Mononuclear cell (primary cell): ENCODE measurements around the gene RFX5. TPM values are rescaled to one million over a fixed set of nuclear protein-coding genes. Genes with fewer than 3 reads are reported as not detected.
"Not testable (repeated sequence)": the region's sequence is repeated elsewhere in the genome, so short reads cannot be mapped to it uniquely, and the experiment has no call there.

Source experiments
- H3K27me3 ChIP-seq: 2 replicates; pipeline ENCODE4 v1.6.0; 2011; ENCODE audit warnings: low read length, control low read depth; ENCODE audit not compliant: insufficient read depth
- H3K4me1 ChIP-seq: 2 replicates; pipeline ENCODE4 v1.5.1; 2011; ENCODE audit warnings: mild to moderate bottlenecking, low read length, control low read depth; ENCODE audit not compliant: insufficient read depth
- H3K4me3 ChIP-seq: 2 replicates; pipeline ENCODE4 v1.5.1; 2011; ENCODE audit warnings: mild to moderate bottlenecking, low read length, moderate library complexity
- H3K9me3 ChIP-seq: 2 replicates; pipeline ENCODE4 v1.5.1; 2011; ENCODE audit warnings: low read depth, mild to moderate bottlenecking, control low read depth, low read length
- total RNA-seq: library from RNA; depleted of rRNA; stranded (reverse); fragments of >200 nt; gene quantifications from one replicate; pipeline ENCODE4 v1.2.3, GENCODE V29; 2012

The RFX5 gene
- total RNA-seq, 1 donor = 45.7 TPM

GRCh38 chr1:151369302-151369610, 22.2 kb upstream of the RFX5 start:
- Histone ChIP-seq H3K4me1 (peaks cover 14% of the 10 kb centered on the region), H3K27me3 (no peaks in the 10 kb centered on the region), H3K9me3 (no peaks in the 10 kb centered on the region), H3K4me3 (no peak overlapping the region)

DNA sequence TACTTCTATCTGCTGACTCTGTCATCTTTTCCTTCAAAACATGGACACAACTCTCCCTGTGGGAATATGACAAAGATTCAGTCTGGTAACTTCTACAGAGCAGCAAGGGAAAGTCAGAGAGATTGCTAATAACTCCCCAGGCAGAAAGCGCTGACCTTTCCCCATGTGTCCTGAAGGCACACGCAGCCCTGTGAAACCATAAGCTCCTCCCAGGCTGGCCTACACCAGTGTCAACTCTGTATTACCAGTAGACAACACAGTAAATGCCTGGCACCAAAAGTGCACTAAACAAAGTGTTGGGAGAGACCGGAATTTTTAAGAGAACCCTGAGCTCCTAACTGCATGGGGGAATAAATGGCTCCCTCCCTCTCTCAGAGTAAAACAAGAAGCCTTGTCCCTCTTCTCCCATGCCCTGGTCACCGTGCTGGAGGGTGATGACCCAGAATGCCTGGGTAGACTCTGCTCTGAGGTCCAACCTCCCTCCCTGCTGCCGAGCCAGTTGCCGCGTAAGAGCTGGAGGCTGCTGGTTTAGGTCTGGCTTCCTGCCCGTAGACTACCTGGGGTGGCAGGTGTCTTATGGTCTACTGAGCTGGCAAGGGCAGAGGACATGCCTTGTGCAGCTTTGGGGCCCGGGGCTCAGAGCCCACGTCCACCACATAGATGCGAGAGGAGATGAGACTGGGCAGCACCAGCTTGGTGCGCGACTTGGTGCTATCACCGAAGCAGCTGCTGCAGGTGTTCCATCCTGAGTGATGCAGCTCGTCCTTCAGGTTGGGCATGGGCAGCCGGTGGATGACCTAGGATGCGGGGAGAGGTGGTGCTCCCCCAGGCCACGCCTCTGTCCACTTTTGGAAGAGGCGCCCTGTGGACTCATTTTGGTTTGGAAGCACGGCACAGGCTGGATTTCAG, 21.6 kb upstream of the RFX5 start:
- Histone ChIP-seq H3K27me3 (no peaks in the 10 kb centered on the region), H3K4me3 (no peak overlapping the region), H3K9me3 (no peaks in the 10 kb centered on the region), H3K4me1 (peaks cover 14% of the 10 kb centered on the region)

DNA sequence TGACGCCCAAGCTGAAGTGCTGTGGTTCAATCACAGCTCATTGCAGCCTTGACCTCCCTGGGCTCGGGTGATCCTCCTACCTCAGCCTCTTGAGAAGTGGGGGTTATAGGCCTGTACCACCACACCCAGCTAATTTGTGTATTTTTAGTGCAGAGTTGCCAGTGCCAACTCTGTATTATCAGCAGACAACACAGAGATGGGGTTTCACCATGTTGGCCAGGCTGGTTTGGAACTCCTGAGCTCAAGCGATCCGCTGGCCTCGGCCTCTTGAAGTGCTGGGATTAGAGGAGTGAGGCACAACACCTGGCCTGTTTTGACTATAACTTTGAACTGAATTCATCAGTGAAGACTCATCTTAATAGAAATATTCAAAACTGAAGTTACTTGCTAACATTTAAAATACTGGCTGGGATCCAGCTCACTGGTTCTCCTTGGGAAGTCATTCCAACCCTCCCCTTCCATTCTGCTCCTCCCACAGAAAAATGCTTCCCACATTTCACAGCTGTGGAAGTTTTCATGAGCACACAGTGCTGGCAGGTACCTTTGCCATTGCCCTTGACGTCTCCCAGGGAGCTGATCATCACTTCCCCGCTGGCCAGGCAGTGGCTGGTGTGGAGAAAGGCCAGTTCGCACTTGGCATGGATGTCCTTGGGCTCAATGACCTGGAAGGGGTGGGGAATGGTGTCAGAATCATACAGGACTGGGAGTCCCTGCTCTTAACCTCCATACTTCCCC, 20.8 kb upstream of the RFX5 start:
- Histone ChIP-seq H3K4me3 (no peak overlapping the region), H3K27me3 (no peaks in the 10 kb centered on the region), H3K4me1 (peaks cover 14% of the 10 kb centered on the region), H3K9me3 (no peaks in the 10 kb centered on the region)

GRCh38 chr1:151364996-151365395, 17.9 kb upstream of the RFX5 start:
- H3K4me1 ChIP-seq = peaks cover 8% of the 10 kb centered on the region
- H3K4me3 ChIP-seq = no peak overlapping the region

GRCh38 chr1:151362308-151363155, 15.5 kb upstream of the RFX5 start:
- no peak overlapping the region for H3K4me3 ChIP-seq
- no peaks in the 10 kb centered on the region for H3K4me1 ChIP-seq
- no peaks in the 10 kb centered on the region for H3K9me3 ChIP-seq
- no peaks in the 10 kb centered on the region for H3K27me3 ChIP-seq

More at GRCh38 chr1:151364996-151365395, 17.9 kb upstream of the RFX5 start:
- Histone ChIP-seq H3K27me3 (no peaks in the 10 kb centered on the region), H3K9me3 (no peaks in the 10 kb centered on the region)

GRCh38 chr1:151361883-151362282, 14.8 kb upstream of the RFX5 start:
- Histone ChIP-seq H3K27me3 (no peaks in the 10 kb centered on the region), H3K4me1 (no peaks in the 10 kb centered on the region), H3K4me3 (no peak overlapping the region), H3K9me3 (no peaks in the 10 kb centered on the region)

- Histone ChIP-seq H3K9me3 (no peaks in the 10 kb centered on the region), H3K4me3 (no peak overlapping the region), H3K27me3 (no peaks in the 10 kb centered on the region), H3K4me1 (no peaks in the 10 kb centered on the region)
Measured at GRCh38 chr1:151356696-151357095, 9.6 kb upstream of the RFX5 start.

- H3K4me3 ChIP-seq = no peak overlapping the region
- no peaks in the 10 kb centered on the region for H3K9me3 ChIP-seq
Measured at GRCh38 chr1:151352021-151352718, 5.1 kb upstream of the RFX5 start.

GRCh38 chr1:151350323-151350722, 3.3 kb upstream of the RFX5 start:
- H3K4me3 ChIP-seq, H3K9me3 ChIP-seq, H3K27me3 ChIP-seq: not testable (repeated sequence)
- peaks cover 21% of the 10 kb centered on the region for H3K4me1 ChIP-seq

More at GRCh38 chr1:151352021-151352718, 5.1 kb upstream of the RFX5 start:
- no peaks in the 10 kb centered on the region for H3K27me3 ChIP-seq
- peaks cover 8% of the 10 kb centered on the region for H3K4me1 ChIP-seq

GRCh38 chr1:151347523-151348246, 633 bp upstream of the RFX5 start:
- Histone ChIP-seq H3K4me3 (peak overlapping the region; percentile 77), H3K9me3 (no peaks in the 10 kb centered on the region), H3K4me1 (peaks cover 26% of the 10 kb centered on the region), H3K27me3 (no peaks in the 10 kb centered on the region)

DNA sequence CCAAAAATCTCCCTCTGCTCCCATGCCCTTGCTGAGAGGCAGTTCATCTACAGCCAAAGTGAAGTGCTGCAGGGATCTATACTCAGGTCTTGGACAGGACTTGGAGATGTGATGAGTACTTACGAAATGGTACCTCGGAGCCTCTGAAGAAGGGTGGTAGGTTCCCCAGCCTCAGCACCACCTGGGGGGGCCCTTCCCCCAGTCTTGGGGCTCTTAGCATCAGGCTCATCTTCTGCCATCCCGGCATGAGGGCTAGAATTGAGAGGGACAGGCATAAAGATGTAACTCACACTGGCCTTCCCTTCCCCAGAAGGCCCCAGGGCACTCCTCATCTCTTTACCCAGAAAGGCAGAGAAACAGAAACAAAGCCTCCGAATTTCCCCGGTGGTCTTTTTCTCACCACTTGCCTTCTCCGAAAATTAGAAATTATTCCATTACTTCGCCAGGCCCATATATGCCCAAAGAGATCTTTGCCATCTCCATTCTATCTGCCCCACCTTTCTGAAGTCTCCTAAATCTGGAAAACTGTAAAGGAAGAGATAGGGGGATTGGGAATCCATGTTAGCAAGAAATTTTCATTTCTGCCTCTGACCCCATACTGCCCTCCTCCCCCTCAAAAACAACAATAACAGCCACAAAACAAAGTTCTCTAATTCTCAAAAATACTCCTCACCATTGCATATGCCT, 827 bp downstream of the RFX5 start:
- peaks cover 27% of the 10 kb centered on the region for H3K4me1 ChIP-seq
- no peaks in the 10 kb centered on the region for H3K9me3 ChIP-seq
- no peaks in the 10 kb centered on the region for H3K27me3 ChIP-seq
- peak overlapping the region; percentile 77 for H3K4me3 ChIP-seq

DNA sequence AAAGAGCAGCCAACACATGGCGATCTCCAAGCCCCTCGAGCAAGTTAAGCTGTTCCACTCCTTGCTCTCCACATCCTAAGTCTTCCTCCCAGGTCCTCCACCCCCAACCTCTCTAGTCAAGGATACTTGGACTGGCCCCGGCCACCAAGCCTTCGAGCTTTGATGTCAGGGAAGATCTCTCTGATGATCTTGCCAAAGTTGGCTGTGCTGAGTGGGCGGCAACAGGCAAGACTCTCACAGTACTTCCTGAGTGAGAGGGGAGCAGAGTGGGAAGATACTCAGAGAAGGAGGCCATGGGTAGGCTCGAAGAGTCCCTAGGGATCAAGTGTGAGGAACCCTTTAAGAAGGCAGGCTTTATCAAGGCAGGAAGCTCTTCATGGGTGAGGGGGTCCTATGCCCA, 2.8 kb downstream of the RFX5 start:
- no peak overlapping the region for H3K4me3 ChIP-seq

GRCh38 chr1:151343587-151343986, 3.5 kb downstream of the RFX5 start:
- Histone ChIP-seq H3K4me1 (peaks cover 34% of the 10 kb centered on the region), H3K27me3 (no peaks in the 10 kb centered on the region), H3K4me3 (no peak overlapping the region), H3K9me3 (no peaks in the 10 kb centered on the region)

More for the DNA sequence above, 2.8 kb downstream of the RFX5 start:
- Histone ChIP-seq H3K9me3 (no peaks in the 10 kb centered on the region), H3K4me1 (peaks cover 34% of the 10 kb centered on the region), H3K27me3 (no peaks in the 10 kb centered on the region)
